Gastrocnemius medialis (tissue), 4 donors: Measurements from ENCODE around the gene MKRN1.

Experiments used
- POLR2A ChIP-seq, 2 donors: fragments of 450-650 bp; IDR thresholded peaks; one replicate each; pipeline ENCODE4 v1.6.1; 2017; ENCODE audit warnings: antibody characterized with exemption in 2 of 2, mild to moderate bottlenecking in 2 of 2, moderate library complexity in 2 of 2
- TF ChIP-seq, protein P1 (sequence below), 5 experiments: fragments of 450-650 bp in 3 of 5; fragments of 200-600 bp in 2 of 5; sonication (generic) in 2 of 5; IDR thresholded peaks in 4 of 5; conservative IDR thresholded peaks in 1 of 5; 1 replicate in 4 of 5; 2 replicates in 1 of 5; pipeline ENCODE4 v1.5.1; 2016 to 2019; ENCODE audit warnings: antibody characterized with exemption in 5 of 5, mild to moderate bottlenecking in 3 of 5, moderate library complexity in 3 of 5

DNA sequence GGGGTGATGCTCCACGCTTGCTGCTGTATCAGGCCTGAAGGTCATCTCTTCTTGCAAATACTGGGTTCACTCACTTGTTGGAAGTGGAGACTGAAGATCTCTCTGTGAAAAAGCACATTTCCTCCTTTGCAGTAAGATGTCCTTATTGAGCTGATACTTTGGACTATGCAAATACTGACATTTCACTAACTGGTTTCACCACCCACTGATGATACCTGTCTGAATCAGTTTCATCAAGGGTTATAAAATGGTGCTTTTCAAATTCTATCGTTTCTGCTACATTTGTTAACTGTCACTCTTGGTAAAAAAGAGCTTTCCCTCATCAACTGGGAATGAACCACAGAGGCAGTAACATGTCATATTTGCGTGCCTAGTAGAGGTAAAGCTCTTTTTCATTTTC, 39.9 kb downstream of the MKRN1 start:
- TF ChIP-seq, protein P1, sequence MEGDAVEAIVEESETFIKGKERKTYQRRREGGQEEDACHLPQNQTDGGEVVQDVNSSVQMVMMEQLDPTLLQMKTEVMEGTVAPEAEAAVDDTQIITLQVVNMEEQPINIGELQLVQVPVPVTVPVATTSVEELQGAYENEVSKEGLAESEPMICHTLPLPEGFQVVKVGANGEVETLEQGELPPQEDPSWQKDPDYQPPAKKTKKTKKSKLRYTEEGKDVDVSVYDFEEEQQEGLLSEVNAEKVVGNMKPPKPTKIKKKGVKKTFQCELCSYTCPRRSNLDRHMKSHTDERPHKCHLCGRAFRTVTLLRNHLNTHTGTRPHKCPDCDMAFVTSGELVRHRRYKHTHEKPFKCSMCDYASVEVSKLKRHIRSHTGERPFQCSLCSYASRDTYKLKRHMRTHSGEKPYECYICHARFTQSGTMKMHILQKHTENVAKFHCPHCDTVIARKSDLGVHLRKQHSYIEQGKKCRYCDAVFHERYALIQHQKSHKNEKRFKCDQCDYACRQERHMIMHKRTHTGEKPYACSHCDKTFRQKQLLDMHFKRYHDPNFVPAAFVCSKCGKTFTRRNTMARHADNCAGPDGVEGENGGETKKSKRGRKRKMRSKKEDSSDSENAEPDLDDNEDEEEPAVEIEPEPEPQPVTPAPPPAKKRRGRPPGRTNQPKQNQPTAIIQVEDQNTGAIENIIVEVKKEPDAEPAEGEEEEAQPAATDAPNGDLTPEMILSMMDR (IDR thresholded peaks at IDR 0.05 in 4 of 5, conservative IDR thresholded peaks at IDR 0.05 in 1 of 5) = no peak
- TF ChIP-seq POLR2A (IDR thresholded peaks at IDR 0.05) = no peak
